GM12801 (cell line): ENCODE data around the gene CDH5.

Experiments used
- CTCF ChIP-seq: IDR thresholded peaks from one replicate; pipeline ENCODE4 v1.5.1; 2011; ENCODE audit warnings: control low read depth; ENCODE audit not compliant: insufficient read length; ENCODE audit errors: extremely low read depth

Gene CDH5

GRCh38 chr16:66412182-66412581 is 45.7 kb downstream of the CDH5 start:
- no peak for TF ChIP-seq CTCF

- no peak for TF ChIP-seq CTCF
These were observed 48.4 kb downstream of the CDH5 start for GRCh38 chr16:66414891-66415290.

GRCh38 chr16:66416136-66416535 is 49.6 kb downstream of the CDH5 start:
- TF ChIP-seq CTCF = no peak

GRCh38 chr16:66416939-66417700 is 50.6 kb downstream of the CDH5 start:
- no peak for TF ChIP-seq CTCF

GRCh38 chr16:66418165-66418962 is 51.9 kb downstream of the CDH5 start:
- no peak for TF ChIP-seq CTCF

GRCh38 chr16:66419527-66419926 is 53.0 kb downstream of the CDH5 start:
- no peak for TF ChIP-seq CTCF

GRCh38 chr16:66420396-66420795 is 53.9 kb downstream of the CDH5 start:
- TF ChIP-seq CTCF = no peak
